HL-60/S4 (cell line): ENCODE measurements around the gene CXXC1.
"Not testable (repeated sequence)": the region's sequence is repeated elsewhere in the genome, so short reads cannot be mapped to it uniquely, and the experiment has no call there.

Experiments
- in situ Hi-C: fragments of 300-500 bp; cut with MboI; formaldehyde crosslinking; loops from 2 replicates; pipeline ENCODE4 v1.14.3; 2022; ENCODE audit warnings: low sequenced_read_pairs

CXXC1 gene

DNA sequence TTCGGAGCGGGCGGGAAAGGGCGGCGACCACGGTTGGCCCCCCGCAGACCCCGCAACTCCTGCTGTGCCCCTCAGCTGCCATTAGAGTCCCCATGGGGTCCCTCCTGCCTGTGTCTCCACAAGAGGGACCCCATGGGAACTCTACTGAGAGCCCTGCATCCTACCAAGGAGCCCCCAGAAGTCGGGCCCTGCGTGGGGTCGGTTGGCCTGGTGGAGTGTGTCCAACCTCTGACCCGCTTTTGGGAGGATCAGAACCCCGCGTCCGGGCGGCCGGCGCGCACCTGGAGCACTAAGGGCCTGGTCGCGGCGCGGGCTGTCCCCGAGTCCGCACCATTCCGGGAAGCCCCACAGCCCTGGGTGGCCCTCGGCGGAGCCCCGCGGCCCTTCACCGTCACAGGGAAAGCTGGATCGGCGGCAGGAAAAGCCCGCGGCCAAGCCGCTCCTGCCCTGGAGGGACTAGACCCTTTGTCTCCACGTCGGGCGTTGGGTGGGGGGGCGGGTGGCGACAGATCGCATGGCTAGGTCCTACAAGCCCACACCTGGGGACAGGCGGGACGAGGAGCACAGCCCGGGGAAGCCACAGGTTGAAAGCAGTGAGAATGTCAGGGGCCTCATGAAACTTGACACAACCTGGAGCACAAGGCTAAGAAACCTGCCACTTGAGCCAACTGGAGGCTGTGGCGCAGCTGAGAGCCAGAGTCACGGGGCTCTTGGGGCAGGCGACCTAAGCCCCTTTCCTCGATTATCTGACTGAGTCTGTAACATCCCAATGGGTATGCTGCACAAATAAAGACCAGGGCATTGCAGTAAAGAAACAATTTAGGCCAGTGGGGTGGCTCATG is 11.2 kb upstream of the CXXC1 start:
- in situ Hi-C loops: no loop called here

DNA sequence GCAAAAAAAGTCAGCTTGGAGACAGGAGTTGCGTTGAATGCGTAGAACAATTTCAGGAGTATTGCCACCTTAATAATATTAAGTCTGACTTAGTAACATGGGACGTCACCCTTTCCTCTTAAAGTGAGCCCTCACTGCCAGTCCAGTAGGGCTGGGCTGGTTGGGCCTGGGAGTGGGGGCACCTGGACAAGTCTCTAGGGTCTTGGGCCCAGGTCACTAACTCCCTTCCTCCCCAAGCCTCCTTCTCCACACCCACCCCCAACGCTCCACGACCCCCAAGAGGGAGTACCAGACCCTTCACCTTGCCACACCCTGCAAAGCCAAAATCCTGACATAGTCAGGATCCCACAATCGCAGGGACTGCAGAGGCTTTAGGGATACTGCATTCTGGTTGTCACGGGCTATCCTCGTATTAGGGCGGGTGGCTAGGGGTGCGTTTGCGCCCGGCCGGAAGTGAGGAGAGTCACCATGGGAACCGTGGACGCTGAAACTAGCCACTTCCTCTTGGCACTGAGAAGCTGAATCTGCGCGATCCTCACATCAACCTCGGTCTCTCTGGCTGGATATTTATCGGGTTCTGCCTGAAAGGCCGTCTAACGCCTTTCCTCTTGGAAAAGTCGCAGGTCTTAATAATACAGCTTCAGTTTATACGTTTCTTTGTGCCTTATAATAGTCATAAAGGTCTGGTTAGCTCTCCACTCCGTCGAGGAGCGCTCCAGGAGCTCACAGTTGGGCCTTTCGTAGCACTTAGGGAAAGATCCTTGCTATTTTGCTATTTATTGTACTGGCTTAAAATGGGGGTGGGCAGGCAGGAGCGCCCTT is 10.3 kb upstream of the CXXC1 start:
- in situ Hi-C loops: no loop called here

DNA sequence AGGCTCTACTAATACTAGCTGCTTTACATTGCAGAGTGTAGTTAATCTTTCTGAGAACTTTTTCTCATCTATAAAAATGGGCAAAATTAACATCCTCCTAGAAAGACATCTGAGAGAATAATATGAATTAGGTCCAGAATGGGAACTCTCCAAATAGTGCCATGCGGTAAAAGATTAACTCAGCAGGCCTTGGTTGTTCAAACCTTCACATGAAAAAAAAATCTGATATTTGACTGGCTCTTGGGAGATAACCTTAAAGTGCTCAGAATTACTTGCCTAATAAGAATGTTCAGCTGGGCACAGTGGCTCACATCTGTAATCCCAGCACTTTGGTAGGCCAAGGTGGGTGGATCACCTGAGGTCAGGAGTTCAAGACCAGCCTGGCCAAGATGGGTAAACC is 5.5 kb upstream of the CXXC1 start:
- in situ Hi-C loops: no loop called here

DNA sequence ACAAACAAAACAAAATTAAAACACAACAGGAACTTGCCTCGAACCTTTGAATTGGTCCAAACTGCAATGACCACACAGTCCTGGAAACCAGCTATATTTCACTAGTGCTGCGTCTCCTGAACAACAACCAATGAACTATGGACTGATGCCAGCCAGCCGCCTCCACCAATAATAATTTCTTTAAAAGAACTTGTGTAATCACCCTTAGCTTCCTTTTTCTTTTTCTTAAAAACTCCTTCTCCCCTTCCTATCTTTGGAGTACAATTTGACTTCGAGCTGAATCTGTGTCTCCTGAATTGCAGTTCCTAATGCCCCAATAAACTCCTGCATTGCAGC is 1.6 kb upstream of the CXXC1 start:
- in situ Hi-C loops: no loop called here

DNA sequence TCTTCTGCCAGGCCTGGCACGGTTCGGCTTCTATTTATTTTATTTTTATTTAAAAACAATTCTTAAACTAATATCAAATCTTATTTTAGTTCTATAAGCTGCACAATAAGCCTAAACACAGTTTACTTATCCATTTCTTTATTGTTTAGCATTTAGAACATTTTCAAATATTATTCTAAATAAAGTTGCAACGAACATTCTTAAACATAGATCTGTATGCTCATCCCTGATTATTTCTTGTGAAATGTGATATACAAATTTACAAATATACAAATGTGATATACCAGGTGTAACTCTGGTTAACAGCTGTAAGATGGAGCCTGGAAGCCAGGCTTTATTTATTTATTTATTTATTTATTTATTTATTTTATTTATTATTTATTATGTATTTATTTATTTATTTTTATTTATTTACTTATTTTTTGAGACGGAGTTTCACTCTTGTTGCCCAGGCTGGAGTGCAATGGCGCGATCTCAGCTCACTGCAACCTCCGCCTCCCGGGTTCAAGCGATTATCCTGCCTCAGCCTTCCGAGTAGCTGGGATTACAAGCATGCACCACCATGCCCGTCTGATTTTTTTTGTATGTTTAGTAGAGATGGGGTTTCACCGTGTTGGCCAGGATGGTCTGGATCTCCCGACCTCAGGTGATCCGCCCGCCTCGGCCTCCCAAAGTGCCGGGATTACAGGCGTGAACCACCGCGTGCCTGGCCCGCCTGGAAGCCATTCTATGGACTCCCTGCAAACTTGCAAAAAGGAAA is 1.0 kb upstream of the CXXC1 start:
- in situ Hi-C loops: not testable (repeated sequence)

DNA sequence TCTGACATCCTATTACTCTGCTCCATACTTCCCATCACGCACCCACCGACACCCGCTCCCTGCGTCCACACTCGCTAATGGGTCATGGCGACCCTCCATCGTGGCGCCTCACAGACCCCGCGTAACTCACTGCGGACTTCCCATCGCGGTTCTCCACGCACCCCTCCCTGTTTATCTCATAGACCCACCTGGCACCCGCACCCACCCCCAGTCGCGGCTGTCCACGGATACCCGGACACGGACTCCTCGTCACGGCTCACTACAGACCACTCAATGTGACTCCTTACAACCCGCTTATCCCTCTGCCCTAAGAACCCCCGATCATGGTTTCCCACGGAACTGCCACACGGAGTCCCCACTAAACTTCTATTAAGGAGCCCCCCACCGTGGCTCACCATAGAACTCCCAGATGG is 458 bp downstream of the CXXC1 start:
- in situ Hi-C loops: no loop called here

DNA sequence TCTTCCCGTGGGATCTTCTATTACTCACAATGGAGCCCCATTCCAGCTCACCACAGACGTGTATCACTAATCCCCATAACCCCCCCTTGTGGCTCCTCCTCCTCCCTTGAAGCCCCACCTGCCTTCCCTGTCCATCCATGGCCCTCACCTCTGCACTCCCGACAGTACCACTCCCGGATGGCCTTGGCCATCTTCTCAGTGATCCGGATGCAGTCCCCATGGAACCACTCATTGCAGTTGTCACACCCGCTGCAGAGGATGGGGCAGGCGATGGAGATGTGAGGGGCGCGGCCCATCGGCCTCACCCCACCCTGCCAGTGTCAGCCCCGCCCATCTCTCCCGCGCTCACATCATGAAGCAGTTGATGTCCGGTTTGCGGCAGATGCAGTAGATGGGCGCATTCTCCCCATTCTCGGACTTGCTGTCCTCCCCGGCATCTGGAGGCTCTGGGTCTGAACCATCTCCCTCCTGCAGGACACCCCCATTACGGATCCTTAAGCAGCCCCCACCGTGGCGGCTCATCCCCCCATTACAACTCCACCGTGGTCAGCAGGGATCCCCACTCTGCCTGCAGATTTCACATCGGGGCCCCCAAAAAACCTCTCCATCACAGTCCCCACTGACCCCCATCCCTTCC is 983 bp downstream of the CXXC1 start:
- in situ Hi-C loops: no loop called here

DNA sequence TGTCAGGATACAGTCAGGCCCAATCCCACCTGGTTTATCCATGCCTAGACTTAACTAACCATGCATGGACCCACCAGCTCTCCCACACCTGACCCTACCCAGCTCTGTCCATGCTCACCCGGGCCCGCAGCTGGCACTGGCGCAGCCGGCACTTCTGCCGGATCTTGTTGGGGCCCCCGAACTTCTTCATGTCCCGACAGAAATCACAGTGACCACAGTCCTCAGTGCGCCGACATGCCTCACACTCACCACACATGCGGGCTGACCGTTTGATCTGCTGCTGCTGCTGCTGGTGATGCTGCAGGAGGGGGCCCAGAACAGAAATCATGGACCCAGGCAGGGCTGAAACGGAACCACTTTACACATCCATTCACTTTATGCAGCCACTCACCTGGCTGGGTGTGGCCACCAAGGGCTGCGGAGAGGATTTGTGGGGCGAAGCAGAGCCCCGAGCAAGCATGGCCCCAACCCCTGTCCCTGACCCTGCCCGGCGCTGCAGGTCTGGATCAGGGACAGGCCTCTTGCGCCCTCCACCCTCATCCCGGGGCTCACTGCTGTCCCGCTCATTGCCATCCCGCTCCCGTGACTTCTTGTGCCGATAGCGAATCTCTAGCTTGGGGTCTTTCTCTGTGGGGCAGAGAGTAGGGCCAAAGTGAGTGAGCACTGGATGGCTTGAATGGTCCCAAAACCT is 1.7 kb downstream of the CXXC1 start:
- in situ Hi-C loops: no loop called here

DNA sequence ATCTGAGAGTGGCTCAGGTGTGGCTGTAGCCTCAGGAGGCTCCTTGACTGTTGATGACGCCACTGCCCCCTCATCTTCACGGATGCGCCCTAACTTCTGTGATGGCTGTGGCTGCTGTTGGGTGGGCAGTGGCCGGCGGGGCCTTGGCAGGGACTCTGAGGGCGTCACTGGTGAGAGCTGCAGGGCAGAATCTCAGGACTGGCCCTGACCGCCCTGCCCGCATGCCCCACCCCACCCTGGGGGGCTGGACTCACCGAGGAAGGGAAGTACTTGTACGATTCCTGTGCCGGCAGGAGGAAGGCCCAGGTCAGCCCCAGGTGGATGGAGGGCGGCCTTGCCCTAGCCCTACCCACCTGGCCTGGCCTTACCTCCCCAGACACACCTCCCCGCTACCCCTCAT is 2.4 kb downstream of the CXXC1 start:
- in situ Hi-C loops: no loop called here

DNA sequence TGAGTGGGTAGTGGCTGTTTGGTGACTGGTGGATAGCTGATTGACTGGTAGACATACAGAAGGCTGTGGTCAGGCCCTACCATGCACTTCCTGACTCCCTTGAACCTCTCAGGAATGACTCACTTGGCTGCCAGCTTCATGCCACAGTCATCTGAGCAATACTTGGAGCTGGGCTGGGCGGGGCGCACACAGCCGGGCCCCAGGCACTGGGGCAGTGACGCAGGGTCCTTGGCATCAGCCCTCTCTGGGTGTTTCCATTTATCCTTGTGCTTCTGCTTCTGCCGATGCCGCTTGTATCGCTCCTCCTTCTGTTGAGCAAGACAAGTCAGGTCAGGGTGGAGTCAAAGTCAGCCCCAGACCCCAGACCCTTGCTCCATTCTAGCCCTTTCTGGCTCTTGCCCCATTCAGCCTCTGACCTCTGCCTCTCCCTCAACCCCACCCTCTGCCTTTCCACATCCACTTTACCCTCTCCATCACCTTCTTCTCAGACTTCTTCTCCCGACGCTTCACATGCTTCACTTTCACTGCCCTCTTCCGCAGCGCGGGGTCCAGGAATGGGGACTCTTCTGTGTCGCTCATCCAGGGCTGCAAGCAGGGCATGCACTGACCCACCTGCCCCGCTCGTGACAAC is 3.1 kb downstream of the CXXC1 start:
- in situ Hi-C loops: no loop called here

DNA sequence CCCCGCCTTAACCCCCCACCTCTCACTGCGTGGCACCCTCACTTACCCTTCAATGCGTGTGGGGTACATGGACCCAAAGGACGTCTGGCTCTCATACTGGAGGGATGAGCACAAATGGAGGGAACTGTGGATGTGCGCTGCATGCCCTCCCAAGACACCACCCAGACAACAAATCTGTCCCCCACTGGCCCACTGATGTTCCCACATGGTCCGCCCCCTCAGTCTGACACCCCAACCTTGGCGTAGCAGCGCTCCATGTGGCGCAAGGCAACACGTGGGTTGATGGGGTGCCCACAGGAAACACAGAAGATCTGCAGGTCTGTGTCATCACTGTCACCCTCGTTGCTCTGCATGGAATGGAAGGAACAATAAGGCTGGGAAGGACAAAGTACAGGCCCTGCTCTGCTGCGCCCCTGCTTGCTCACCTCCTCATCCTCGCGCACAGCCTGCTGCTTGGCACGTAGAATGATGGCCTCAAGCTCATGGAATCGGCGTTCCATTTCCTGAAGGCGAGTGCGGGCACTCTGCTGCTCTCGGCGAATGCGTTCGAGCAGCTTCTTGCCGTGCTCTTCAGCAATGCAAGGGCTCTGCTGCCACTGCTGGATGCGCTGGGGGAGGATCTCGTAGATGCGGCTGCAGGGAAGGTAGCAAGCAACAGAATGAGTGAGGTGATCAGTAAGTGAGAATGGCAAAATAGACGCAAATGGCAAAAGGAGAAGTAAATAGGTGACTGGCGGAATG is 3.9 kb downstream of the CXXC1 start:
- in situ Hi-C loops: no loop called here

DNA sequence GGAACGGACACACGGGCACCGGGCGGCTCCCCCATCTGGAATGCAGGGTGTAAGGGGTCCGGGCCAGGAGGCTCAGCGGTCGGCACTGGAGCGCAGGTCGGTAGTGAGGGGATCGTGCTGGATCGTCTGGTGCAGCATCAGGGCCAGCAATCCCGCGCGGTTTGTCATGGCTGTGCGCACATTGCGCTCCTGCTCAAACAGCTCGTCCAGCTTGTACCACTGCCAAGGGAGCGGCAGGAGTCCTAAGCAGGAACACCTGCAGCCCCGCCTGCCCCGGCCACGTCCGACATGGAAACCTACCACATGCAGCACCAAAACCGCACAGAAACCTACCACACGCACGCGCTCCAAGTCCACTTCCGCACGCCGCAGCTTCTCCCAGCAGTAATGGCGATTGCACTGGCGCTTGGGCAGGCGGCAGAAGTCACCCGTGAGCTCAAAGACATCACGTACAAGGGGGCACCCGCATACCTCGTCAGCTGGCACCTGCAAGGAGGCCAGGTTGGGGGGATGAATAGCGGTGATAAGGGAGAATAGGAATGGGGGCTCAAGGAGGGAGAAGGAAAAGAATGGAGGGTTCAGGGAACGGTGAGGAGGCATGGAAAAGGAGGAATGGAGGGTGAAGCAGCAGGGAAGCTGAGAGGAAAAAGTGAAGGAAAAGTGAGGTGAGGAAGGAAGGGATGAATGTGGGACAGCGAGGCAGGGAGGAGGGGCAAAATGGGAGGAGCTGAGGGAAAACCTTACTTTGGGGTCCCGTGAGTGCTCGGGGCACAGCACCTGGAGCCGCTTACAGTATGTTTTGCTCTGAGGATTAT is 4.8 kb downstream of the CXXC1 start:
- in situ Hi-C loops: no loop called here

DNA sequence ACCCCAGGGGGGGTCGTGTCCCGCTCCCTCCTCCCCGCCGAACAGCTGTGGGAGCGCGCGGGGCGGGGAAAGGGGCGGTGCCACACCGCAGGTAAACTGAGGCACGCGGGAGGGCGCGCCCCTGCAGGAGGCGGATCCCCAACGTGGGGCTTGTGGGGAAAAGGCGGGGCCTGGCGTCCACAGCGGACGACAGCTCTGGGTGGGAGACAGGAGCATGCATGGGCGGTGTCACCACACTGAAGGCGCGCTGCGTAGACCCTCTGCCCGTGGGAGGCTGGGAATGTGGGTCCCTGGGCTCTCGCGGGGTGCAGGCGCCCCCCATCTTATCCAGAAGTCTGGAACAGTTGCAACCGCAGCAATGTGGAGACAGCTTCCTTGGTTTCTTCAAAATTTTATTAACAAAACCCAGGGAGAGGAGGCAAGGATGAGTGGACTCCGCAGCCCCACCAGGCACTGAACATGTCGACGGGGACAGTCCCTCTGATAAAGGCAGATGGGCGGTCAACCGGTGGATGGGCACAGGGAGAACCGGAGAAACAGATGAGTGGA is 5.4 kb downstream of the CXXC1 start:
- in situ Hi-C loops: no loop called here

DNA sequence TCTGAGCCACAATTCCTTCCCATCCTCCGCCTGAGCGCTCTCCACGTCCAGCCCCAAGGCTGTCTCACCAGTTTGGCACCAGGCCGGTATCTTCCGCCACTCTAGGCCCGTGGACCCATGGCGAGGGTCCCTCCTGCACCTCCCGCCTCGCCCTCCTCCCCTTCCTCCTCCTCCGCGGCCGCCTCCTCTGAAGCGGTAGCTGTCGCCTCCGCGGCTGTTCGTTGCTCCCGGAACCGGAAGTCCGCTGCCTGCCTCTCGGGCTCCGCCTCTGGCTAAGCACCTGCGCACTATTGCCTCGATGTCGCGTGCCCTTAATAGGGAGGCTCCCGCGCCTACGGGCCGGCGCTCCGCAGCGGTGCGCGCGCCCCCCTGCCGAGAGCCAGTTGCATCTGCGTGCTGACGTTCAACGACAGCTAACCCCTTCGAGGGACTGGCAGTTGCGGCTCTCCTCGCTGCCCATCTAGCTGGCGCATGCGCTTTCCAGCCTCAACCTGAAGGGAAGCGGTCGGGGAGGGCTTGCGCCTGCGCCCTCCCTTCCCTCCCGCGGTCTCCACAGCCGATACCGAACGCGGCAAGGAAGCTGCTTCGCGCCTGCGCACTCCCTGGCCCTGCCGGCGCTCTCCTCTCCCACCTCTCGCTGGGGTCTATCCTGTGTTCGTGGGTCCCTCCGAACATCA is 6.1 kb downstream of the CXXC1 start, which contains the start of gene MBD1:
Gene MBD1 (minus strand): TSS at position 229 of the 677 bp plus-strand sequence. CDS start 1,531 bp downstream, outside the sequence.
- in situ Hi-C loops: no loop called here

DNA sequence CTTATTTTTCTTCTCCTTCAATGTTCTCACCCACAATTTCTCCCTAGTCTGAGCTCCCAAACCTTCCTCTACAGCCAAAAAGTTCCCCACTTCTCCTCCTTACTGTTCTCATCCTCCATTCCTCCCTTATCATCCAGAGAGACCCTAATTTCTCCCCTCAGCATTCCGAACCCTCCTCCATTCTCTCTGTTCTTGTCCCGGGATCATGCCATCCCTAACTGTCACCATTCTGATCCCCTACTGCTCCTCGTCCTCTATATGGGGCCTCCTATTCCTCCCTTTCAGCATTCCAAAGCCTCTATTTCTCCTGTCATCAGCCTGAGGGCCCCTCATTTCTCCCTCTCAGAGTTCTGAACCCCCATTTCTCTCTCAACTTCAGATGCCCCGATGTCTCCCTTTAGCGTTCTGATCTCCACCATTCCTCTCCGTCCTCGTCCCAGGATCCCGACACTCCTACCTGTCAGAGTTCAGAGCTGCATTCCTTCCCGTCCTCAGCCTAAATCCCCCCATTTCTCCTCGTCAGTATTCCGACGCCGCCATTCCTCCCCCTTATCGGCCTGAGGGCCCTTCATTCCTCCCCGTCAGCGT is 6.7 kb downstream of the CXXC1 start:
- in situ Hi-C loops: no loop called here

DNA sequence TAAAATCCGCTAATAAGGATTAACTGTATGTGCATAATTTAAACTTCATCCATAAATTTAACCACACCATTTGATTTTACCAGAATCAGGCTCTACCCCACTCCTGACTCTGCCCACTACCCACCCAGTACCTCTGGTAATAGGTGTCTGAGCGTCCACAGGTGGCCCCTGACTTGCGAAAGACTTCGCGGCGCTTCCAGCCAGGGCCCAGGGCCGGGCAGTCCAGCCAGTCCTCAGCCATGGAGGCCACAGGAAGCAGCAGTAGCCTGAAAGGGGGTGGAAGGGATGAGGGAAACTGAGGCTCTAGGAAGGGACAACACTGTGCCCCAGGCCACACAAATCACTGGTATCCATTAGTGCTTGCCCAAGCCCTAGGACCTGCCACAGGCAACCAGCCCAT is 7.7 kb downstream of the CXXC1 start:
- in situ Hi-C loops: no loop called here

DNA sequence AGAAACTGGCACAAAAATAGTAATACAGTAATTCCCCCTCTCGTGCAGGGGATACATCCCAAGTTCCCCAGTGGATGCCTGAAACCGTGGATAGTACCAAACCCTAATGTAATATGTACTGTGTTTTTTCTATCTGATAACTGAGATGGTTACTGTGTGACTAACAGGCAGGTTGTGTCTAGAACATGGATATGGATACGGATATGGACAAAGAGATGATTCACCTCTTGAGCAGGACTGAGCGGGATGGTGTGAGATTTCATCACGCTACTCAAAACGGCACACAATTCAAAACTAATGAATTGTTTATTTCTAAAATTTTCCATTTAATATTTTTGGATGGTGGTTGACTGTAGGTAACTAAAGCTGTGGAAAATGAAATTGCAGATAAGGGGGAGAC is 9.6 kb downstream of the CXXC1 start:
- in situ Hi-C loops: no loop called here
